CD4-positive, alpha-beta T cell treated with Interleukin-4 for 4 hours (primary cell): ENCODE data around the gene SLN.

Source experiments
- DNase-seq: peaks from one replicate; pipeline ENCODE4 v3.0.0-alpha.2; 2020

SLN gene

DNA sequence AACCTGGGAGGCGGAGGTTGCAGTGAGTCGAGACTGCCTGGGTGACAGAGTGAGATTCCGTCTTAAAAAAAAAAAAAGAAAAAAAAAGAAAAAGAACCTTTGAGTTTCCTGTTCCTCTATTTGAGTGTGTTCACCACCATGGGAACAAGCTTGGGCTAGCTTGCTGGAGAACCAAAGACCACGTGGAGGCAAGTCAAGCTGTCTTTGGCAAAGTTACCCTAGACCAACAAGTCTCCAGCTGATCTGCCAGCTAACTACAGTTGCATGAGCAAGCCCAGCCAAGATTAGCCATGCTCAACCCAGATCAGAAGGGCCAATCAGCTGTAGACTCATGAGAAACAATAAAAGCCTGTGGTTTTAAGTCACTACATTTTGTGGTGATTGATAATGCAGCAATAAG, 29.7 kb downstream of the SLN start:
- DNase-seq = no peak

DNA sequence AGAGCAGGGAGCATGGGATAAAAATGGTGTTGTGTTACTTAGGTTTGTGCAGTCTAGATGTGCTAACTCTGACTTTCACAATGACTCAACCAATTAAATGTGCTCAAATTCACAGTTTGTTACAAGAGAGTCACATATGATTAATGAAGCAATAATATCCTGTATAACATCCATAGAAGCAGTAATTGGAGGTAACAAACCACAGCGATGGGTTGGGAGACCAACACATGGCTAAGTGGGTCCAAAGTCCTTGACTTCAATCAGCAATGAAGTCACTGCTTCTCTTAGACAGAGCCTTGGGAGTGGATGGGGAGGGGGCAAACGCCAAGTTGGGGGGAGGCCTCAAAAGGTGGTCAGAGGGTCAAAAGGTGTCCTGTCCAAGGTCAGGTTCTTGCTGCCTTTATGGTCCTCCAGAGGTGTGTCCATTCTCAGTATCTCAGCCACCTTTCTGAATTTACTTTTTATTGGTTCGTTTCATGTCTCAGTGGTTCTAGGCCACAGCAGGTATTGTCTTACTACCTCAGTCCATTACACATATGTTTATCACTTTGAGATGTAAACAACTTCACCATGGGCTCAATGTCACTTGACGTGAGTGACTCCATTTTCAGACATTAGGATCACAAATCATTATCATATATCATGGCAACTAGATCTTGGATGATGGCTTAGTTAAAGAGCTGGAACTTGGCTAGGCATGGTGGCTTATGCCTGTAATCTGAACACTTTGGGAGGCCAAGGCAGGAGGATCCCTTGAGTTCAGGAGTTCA, 32.4 kb downstream of the SLN start:
- no peak for DNase-seq

DNA sequence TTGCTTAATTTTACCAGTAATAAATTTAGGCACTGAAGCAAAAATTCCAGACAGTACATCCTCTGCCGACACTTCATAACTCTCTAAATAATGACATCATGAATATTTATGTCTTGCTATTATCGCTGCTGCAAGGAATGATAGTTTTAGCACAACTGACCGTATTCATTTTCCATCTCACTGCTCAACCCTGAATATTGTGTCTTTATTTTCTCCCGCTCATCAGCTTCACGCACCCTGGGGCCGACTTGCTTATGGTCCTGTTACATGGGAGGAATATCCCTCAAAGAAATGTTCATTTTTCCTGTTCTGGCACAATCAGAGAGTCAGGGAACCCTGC, 33.3 kb downstream of the SLN start:
- DNase-seq = no peak

DNA sequence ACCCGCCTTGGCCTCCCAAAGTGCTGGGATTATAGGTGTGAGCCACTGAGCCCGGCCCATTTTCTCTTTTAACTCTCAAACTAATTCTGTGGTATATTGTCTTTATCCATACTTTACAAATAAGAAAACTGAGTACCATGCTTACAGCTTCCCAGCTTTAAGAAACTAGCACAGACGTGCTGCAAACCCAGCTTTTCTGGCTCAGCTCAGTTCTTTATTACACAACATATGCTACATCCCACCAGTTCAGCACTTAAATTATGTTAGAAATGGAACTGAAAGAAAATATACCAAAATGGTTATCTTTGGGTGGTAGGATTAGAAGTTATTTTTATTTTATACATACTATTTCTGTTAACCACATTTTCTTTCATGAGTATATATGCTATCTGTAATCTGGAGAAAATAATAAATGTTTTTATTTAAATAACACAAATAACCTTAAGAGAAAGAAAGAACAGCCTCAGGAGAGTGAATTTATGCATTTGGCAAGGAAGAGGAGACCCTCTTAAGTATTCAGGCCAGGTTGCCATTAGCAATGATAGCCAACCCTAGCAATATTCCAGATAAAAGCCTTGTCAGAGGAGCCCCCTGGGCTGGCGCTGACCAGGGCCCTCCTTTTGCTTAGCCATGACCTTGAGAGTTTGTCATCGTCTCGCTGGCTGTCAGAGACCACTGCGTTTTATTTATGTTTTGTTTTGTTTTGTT, 33.8 kb downstream of the SLN start:
- no peak for DNase-seq

DNA sequence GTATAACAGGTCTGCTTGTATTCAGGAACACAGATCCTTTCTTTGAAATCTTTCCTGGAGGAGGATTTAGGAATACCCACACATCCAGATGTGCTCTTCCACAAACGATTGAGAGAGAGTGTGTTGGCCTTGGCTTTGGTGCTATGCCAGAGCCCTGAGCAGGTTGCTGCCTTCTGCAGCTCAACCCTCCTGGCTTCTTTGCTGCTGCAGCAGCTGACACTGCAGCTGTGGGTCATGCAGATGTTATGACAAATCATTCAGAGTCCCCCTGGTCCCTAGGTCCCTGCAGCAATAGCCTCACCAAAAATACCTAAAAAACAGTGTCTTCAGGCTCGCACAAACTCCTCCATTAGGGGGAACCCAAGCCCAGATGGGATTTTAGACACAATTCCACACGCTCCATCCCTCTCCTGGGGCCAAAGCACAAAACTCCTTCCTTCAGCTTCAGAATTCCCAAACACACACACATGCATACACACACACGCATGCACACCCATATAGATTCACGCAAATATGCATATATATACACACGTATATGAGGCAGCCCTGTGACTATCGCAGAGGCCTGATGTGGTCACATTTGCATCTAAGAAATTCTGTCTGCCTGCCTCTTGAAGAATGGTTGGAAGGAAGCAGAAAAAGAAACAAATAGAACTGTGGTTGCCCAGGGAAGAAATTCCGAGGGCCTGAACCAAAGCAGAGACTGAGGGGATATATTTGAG, 35.4 kb downstream of the SLN start:
- DNase-seq = no peak

DNA sequence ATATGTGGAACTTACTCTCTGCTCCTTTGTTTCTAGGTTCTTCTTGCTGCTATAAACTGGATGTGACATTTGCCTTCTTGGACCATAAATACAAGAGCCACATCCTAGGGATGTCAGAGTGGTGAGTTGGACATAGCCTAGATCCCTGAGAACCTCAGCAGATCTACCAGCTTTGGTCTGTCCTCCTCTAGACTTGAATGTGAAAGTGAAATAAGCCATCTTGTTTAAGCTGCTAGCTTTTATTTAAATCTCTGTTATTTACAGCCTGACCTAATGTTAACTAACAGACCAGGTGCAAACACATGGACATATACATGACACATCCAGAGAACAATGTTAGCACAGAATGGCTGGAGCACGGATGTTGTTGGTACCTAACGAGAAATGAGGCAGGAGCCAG, 36.0 kb downstream of the SLN start:
- no peak for DNase-seq

DNA sequence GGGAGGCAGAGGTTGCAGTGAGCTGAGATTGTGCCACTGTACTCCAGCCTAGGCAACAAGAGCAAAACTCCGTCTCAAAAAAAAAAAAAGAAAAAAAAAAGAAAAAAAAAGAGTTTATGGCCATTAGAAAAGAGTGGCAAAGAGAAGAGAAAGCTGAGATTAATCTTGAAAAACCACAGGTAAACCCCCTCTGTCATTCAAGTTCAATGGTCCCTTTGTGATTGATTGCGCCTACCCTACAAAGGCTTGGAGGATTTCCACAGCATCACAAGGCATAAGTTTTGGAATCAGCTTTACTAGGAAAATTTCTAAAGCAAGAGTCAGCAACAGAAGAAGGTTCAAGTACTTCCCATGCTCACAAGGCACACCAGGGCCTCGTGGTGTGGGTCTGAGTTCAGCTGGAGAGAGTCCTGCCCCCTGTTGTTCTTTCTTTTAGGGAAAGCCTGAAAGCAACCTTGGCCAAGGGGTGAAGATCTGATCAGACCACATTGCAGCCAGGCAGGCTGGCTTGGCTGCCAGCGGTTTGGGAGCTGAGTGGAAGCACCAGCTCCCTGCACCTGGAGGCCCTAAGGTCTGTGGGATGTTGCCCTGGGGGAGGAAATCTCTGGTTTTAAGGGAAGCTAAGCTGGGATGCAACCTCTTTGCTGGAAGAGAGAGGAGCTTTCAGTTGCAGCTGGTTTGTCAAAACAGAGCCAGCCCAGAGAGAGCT, 41.8 kb downstream of the SLN start:
- DNase-seq = no peak

DNA sequence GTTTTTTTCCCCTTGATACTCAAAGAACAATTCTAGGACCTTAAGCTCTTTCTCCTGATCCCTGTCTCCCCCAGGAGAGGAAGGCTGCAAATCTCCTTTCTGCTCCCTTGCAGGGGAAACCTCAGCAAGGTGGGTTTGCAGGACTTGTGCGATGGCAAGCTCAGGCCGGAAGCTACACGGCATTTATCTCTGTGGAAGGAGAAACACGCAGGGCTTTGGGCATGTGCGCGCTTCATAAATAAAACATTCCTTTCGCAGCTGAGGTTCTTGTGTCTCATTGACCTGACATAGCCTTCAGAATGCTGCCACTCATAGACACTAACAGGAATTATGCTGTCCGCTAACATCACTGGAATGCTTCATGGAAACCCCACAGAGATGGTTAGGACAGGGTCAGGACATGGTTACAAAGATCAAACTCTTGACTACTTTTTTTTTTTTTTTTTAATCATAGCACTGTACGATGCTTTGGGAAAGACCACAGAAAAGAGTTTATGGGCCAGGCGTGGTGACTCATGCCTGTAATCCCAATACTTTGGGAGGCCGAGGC, 42.6 kb downstream of the SLN start:
- no peak for DNase-seq

DNA sequence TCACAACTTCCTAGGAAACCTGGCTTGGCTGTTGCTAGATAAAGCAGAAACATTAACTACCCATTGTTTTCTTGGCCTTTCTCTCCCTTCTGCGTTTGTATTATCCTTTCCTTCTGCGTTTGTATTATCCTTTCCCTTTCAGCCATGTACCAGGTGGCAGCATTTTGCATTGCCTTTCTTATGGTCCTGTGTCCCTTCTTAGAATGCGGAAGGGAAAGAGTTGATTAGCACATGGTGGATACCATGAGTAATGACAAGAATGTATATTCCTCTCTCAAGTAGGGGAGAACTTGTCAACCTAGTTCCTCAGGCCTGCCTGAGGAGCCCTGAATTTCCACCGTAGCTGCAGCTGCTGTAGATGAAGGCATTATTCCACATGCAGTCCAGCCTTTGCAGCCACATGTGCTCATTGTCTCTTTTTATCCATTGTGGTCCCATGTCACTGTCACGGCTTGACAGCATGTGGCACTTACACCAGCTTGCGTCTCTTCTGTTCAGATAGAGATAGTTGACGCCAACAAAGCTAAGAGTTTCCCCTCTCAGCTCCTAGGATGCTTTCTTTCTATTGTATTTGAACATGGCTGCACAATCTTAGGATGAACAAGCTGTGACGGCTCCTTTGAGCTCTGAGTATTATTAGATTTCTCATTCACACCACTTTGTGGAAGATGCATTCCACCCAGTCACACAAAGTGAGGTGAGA, 44.8 kb downstream of the SLN start:
- DNase-seq = no peak

DNA sequence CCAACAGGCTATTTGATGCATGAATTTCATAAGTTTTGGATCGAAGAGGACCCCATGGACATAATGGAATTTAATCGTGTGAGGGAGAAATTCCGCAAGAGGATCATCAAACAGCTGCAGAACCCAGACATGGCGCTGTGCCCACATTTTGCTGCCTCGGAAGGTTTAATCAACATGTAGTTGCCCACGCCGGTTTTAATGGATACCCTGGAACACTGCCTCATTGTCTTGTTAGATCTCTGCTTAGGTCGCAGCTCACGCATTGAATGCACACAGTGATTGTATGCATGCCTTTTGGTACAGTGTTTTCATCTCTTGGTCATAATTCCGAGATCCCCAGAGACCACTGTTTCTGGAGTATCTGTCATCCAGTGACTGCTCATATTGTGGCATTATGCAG, 46.8 kb downstream of the SLN start:
- no peak for DNase-seq

DNA sequence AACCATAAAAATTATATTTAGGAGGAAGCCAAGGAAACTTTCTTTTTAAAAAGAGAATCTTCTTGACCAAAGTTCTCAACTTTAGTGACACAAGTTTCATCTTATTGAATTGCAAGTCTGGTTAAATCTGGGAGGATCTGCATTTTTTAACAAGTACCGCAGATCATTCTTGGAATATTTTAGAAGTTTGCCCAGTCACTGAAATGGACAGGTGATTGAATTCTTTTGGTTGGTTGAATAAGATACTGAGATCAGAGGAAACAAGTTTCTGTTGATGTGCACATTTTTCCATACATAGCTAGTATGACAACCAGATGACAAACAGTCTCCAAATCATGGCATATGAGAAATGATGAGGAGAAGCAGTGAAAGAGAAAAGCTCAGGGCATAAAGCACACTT, 50.2 kb downstream of the SLN start:
- no peak for DNase-seq

DNA sequence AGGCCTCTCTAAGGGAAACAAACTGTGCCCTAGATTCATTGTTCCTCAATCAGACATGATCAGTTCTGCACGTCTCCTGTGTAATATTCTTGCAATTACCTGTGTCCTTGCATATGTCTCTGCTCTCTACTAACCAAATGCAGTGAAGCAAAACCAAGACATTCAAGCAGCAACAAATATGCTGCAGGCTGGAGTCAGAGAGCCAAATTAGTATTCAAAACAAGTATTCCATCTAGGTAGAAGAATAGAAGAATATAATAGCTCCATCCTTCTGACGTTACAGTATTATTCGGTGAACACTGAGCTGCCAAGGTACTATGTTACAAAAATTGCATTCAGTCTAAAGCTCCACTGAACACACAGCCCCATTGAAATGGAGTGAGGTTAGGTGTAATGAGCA, 51.8 kb downstream of the SLN start:
- no peak for DNase-seq

DNA sequence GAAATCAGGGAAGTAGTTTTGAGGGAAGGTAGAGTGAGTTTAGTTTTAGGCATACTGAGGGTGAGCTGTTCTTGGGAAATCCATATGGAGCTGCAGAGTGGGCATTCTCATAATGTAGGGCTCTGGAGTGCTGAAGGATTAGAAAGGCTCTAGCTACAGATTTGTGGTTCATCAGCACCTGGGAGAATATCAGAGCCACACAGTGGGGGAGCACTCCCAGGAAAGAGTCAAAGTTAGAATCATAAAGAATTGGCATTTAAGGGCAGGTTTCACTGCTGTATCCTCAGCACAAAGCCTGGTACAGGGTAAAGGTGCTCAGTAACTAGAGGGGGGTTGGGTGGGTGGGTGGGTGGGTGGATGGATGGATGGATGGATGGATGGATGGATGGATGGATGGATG, 52.5 kb downstream of the SLN start:
- DNase-seq = no peak
